GM12892 (cell line): Measurements from ENCODE around the gene ANP32D.
"Not testable (repeated sequence)": the region's sequence is repeated elsewhere in the genome, so short reads cannot be mapped to it uniquely, and the experiment has no call there.

Source experiments
- POLR2A ChIP-seq: IDR thresholded peaks from 2 replicates; pipeline ENCODE4 v1.6.1; 2011; ENCODE audit warnings: low read depth, low read length, control low read depth
- TAF1 ChIP-seq: IDR thresholded peaks from 2 replicates; pipeline ENCODE4 v1.6.1; 2011; ENCODE audit warnings: low read depth, mild to moderate bottlenecking, control low read depth, low read length, borderline replicate concordance

DNA sequence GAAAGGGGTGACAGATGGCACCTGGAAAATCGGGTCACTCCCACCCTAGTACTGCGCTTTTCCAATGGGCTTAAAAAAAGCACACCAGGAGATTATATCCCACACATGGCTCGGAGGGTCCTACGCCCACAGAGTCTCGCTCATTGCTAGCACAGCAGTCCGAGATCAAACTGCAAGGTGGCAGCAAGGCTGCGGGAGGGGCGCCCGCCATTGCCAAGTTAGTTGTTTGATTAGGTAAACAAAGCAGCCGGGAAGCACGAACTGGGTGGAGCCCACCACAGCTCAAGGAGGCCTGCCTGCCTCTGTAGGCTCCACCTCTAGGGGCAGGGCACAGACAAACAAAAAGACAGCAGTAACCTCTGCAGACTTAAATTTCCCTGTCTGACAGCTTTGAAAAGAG lies 2.1 kb downstream of the ANP32D start:
- not testable (repeated sequence) for TF ChIP-seq TAF1, POLR2A
